Stomach (tissue), 4 donors: Measurements from ENCODE around the gene NPIPB2.

Experiments used
- CTCF ChIP-seq, 7 experiments: fragments of 450-650 bp in 4 of 7; fragments of 200-600 bp in 3 of 7; sonication (generic) in 3 of 7; IDR thresholded peaks; one replicate each; pipeline ENCODE4 v1.5.1; 2016 to 2019; ENCODE audit warnings: antibody characterized with exemption in 7 of 7, control low read depth in 2 of 7, mild to moderate bottlenecking in 1 of 7
- EP300 ChIP-seq: sonication (generic); formaldehyde crosslinking; IDR thresholded peaks from one replicate; pipeline ENCODE4 v1.6.1; 2017; ENCODE audit warnings: antibody characterized with exemption
- POLR2A ChIP-seq, 4 donors: fragments of 450-650 bp; IDR thresholded peaks; one replicate each; pipeline ENCODE4 v1.6.1; 2016; ENCODE audit warnings: antibody characterized with exemption in 4 of 4, control low read depth in 2 of 4, mild to moderate bottlenecking in 1 of 4, moderate library complexity in 1 of 4
- POLR2AphosphoS5 ChIP-seq, 3 donors: sonication (generic); formaldehyde crosslinking; IDR thresholded peaks; one replicate each; pipeline ENCODE4 v1.6.1; 2016; ENCODE audit warnings: antibody characterized with exemption in 3 of 3

GRCh38 chr16:11893571-11893970 lies 48.3 kb downstream of the NPIPB2 start:
- TF ChIP-seq EP300 (no peak), CTCF (IDR thresholded peaks at IDR 0.05) (no peak), POLR2A (IDR thresholded peaks at IDR 0.05) (no peak), POLR2AphosphoS5 (IDR thresholded peaks at IDR 0.05) (no peak)
